ENCODE results near the gene FRS3.

The FRS3 gene

GRCh38 chr6:41733360-41733706 is 46.4 kb downstream of the FRS3 start:
- no peak for TF ChIP-seq CTCF (IDR thresholded peaks at IDR 0.05; ENCODE audit: low read depth, low read length)
- in situ Hi-C loops (cut with HindIII; ENCODE audit: low sequenced_read_pairs): no loop called here
- H3K4me3 ChIP-seq (ENCODE audit: low read depth, low read length): peak overlapping the region; percentile 67
- no peak for DNase-seq (ENCODE audit: low read depth, low spot score)

- TF ChIP-seq CTCF (IDR thresholded peaks at IDR 0.05; ENCODE audit: low read depth, low read length): no peak
- H3K4me3 ChIP-seq (ENCODE audit: low read depth, low read length): peak overlapping the region; percentile 67
- in situ Hi-C loops (cut with HindIII; ENCODE audit: low sequenced_read_pairs): no loop called here
These were observed 46.9 kb downstream of the FRS3 start for GRCh38 chr6:41732591-41733359.

GRCh38 chr6:41732149-41732548 is 47.6 kb downstream of the FRS3 start:
- no peak for TF ChIP-seq CTCF (IDR thresholded peaks at IDR 0.05; ENCODE audit: low read depth, low read length)
- no peak for DNase-seq (ENCODE audit: low read depth, low spot score)
- H3K4me3 ChIP-seq (ENCODE audit: low read depth, low read length): no peak overlapping the region
- in situ Hi-C loops (cut with HindIII; ENCODE audit: low sequenced_read_pairs): no loop called here

More at GRCh38 chr6:41732591-41733359, 46.9 kb downstream of the FRS3 start:
- peak; percentile 20 for DNase-seq (ENCODE audit: low read depth, low spot score)

GRCh38 chr6:41731561-41732086 is 48.1 kb downstream of the FRS3 start:
- in situ Hi-C loops (cut with HindIII; ENCODE audit: low sequenced_read_pairs): no loop called here
- no peak for TF ChIP-seq CTCF (IDR thresholded peaks at IDR 0.05; ENCODE audit: low read depth, low read length)
- no peak for DNase-seq (ENCODE audit: low read depth, low spot score)
- no peak overlapping the region for H3K4me3 ChIP-seq (ENCODE audit: low read depth, low read length)

GRCh38 chr6:41730531-41731436 is 48.9 kb downstream of the FRS3 start:
- in situ Hi-C loops (cut with HindIII; ENCODE audit: low sequenced_read_pairs): no loop called here
- H3K4me3 ChIP-seq (ENCODE audit: low read depth, low read length): no peak overlapping the region
- TF ChIP-seq CTCF (IDR thresholded peaks at IDR 0.05; ENCODE audit: low read depth, low read length): no peak
- DNase-seq (ENCODE audit: low read depth, low spot score): no peak

GRCh38 chr6:41729624-41730023 is 50.1 kb downstream of the FRS3 start:
- DNase-seq (ENCODE audit: low read depth, low spot score): no peak
- no peak for TF ChIP-seq CTCF (IDR thresholded peaks at IDR 0.05; ENCODE audit: low read depth, low read length)
- H3K4me3 ChIP-seq (ENCODE audit: low read depth, low read length): no peak overlapping the region
- in situ Hi-C loops (cut with HindIII; ENCODE audit: low sequenced_read_pairs): no loop called here
